Neuronal stem cell (in vitro differentiated cells): ENCODE data around the gene COX10.

Experiments
- DNase-seq: peaks from one replicate; pipeline ENCODE4 v3.0.0-alpha.2; 2013; ENCODE audit warnings: low spot score
- H2AFZ ChIP-seq: one replicate; pipeline ENCODE4 v1.6.1; 2013; ENCODE audit warnings: mild to moderate bottlenecking, low read length, inconsistent platforms
- H2AK5ac ChIP-seq: 2 replicates; pipeline ENCODE4 v1.6.1; 2013; ENCODE audit warnings: low read depth, mild to moderate bottlenecking, inconsistent platforms, low read length, moderate library complexity, mixed read lengths
- H2BK120ac ChIP-seq: 2 replicates; pipeline ENCODE4 v1.6.1; 2013; ENCODE audit warnings: low read depth, mild to moderate bottlenecking, inconsistent platforms, low read length, moderate library complexity, mixed read lengths
- H2BK12ac ChIP-seq: one replicate; pipeline ENCODE4 v1.6.1; 2013; ENCODE audit warnings: low read length, inconsistent platforms
- H2BK15ac ChIP-seq: 2 replicates; pipeline ENCODE4 v1.6.1; 2013; ENCODE audit warnings: mild to moderate bottlenecking, low read length, inconsistent platforms, mixed read lengths
- H2BK5ac ChIP-seq: one replicate; pipeline ENCODE4 v1.6.1; 2013; ENCODE audit warnings: inconsistent platforms, mild to moderate bottlenecking, low read length, moderate library complexity
- H3K14ac ChIP-seq: one replicate; pipeline ENCODE4 v1.6.1; 2013; ENCODE audit warnings: low read length, inconsistent platforms
- H3K18ac ChIP-seq: 2 replicates; pipeline ENCODE4 v1.6.1; 2013; ENCODE audit warnings: low read length, inconsistent platforms
- H3K23ac ChIP-seq: 2 replicates; pipeline ENCODE4 v1.6.1; 2013; ENCODE audit warnings: low read depth, mild to moderate bottlenecking, mixed read lengths, low read length, inconsistent platforms; ENCODE audit not compliant: poor library complexity
- H3K27ac ChIP-seq: replicated peaks from 3 replicates; pipeline ENCODE4 v1.5.1; 2013; ENCODE audit warnings: low read length, inconsistent platforms
- H3K27me3 ChIP-seq, 3 experiments: 2 replicates each; pipeline ENCODE4 v1.6.1; 2013; ENCODE audit warnings: low read length in 3 of 3, mild to moderate bottlenecking in 2 of 3, inconsistent platforms in 1 of 3, low read depth in 1 of 3, mixed read lengths in 1 of 3, moderate library complexity in 1 of 3; ENCODE audit not compliant: control insufficient read depth in 3 of 3, insufficient read depth in 3 of 3
- H3K36me3 ChIP-seq, 2 donors: replicated peaks in 1 of 2; 2 replicates each; pipeline ENCODE4 v1.6.1; 2013; ENCODE audit warnings: low read length in 2 of 2; ENCODE audit not compliant: control insufficient read depth in 2 of 2, insufficient read depth in 2 of 2
- H3K4ac ChIP-seq: 2 replicates; pipeline ENCODE4 v1.6.1; 2013; ENCODE audit warnings: inconsistent platforms, mild to moderate bottlenecking, low read length, moderate library complexity
- H3K4me1 ChIP-seq, 2 donors: 1 replicate in 1 of 2; 2 replicates in 1 of 2; pipeline ENCODE4 v1.6.1; 2013; ENCODE audit warnings: low read length in 2 of 2, low read depth in 1 of 2; ENCODE audit not compliant: control insufficient read depth in 2 of 2, insufficient read depth in 1 of 2
- H3K4me2 ChIP-seq: one replicate; pipeline ENCODE4 v1.6.1; 2013; ENCODE audit warnings: mild to moderate bottlenecking, low read length, inconsistent platforms; ENCODE audit not compliant: insufficient read depth, poor library complexity, severe bottlenecking
- H3K4me3 ChIP-seq, 2 donors: 2 replicates each; pipeline ENCODE4 v1.5.1; 2013; ENCODE audit warnings: low read length in 2 of 2, mild to moderate bottlenecking in 2 of 2, inconsistent platforms in 1 of 2, moderate library complexity in 1 of 2
- H3K79me1 ChIP-seq: one replicate; pipeline ENCODE4 v1.6.1; 2013; ENCODE audit warnings: low read depth, mild to moderate bottlenecking, inconsistent platforms, low read length, moderate library complexity
- H3K9ac ChIP-seq: one replicate; pipeline ENCODE4 v1.6.1; 2013; ENCODE audit warnings: mild to moderate bottlenecking, low read depth, low read length, inconsistent platforms; ENCODE audit not compliant: poor library complexity
- H3K9me3 ChIP-seq, 2 donors: replicated peaks in 1 of 2; 2 replicates each; pipeline versions ENCODE3 to v1.6.1; 2013; ENCODE audit warnings: low read length in 2 of 2, mild to moderate bottlenecking in 2 of 2, inconsistent platforms in 1 of 2, low read depth in 1 of 2, mixed read lengths in 1 of 2, moderate library complexity in 1 of 2; ENCODE audit not compliant: control insufficient read depth in 2 of 2, insufficient read depth in 1 of 2
- H4K8ac ChIP-seq: one replicate; pipeline ENCODE4 v1.6.1; 2013; ENCODE audit warnings: low read depth, mild to moderate bottlenecking, inconsistent platforms, low read length, moderate library complexity
- H4K91ac ChIP-seq: one replicate; pipeline ENCODE4 v1.6.1; 2013; ENCODE audit warnings: low read length, low read depth, mild to moderate bottlenecking, inconsistent platforms; ENCODE audit not compliant: poor library complexity
- WGBS, 2 donors: extraction: QIAGEN DNeasy Blood & Tissue Kit; methylation state at CpG; one replicate each; pipeline ENCODE4 v1.1.7; 2013; ENCODE audit warnings: missing lambda C conversion rate in 2 of 2, mixed read lengths in 1 of 2; ENCODE audit not compliant: insufficient read length in 2 of 2, insufficient replicate concordance in 1 of 2; ENCODE audit errors: extremely low coverage in 2 of 2; 5-methylcytosine and 5-hydroxymethylcytosine counted together

The COX10 gene

GRCh38 chr17:14207791-14208190 is 138.5 kb downstream of the COX10 start:
- Histone ChIP-seq H2BK5ac (no peak overlapping the region), H4K91ac (no peak overlapping the region), H3K79me1 (no peaks in the 10 kb centered on the region), H3K9ac (no peak overlapping the region), H2AK5ac (no peak overlapping the region), H3K4me1 (no peaks in the 10 kb centered on the region), H3K18ac (no peak overlapping the region), H2BK120ac (no peak overlapping the region), H2BK12ac (no peak overlapping the region), H3K14ac (no peak overlapping the region), H3K36me3 (peaks cover 6 to 28% of the 10 kb centered on the region in 2 donors), H3K9me3 (peaks cover 7 to 8% of the 10 kb centered on the region in 2 donors), H3K27me3 (no peaks in the 10 kb centered on the region), H3K4me2 (no peak overlapping the region), H3K4ac (no peak overlapping the region), H3K27ac (no peak overlapping the region), H2BK15ac (no peak overlapping the region), H3K4me3 (no peak overlapping the region), H4K8ac (no peak overlapping the region), H2AFZ (no peak overlapping the region), H3K23ac (no peak overlapping the region)
- DNase-seq = no peak
- no CpG with 5 or more reads among the region's 5 CpGs for WGBS, 2 donors

DNA sequence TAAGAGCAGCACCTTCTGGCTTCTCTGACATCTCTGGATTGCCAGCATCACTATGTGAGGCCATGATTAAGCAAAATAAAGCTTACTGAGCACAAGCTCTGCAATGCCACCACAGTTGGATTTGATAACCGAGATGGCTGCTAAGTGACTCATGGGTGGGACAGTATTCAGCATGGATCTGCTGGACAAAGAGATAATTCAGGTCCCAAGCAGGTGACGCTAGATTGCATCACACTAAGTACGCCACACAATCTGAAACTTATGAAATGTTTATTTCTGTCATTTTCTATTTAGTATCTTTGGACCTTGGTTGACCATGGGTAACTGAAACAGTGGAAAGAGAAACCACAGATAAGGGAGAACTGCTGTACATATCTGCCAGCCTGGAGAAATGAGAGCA is 139.9 kb downstream of the COX10 start:
- H2BK12ac ChIP-seq = no peak overlapping the region
- H2BK5ac ChIP-seq = no peak overlapping the region
- H2BK15ac ChIP-seq = no peak overlapping the region
- WGBS, 2 donors = no CpG with 5 or more reads among the region's 3 CpGs
- H2AK5ac ChIP-seq = no peak overlapping the region
- no peak overlapping the region for H3K14ac ChIP-seq
- H3K23ac ChIP-seq = no peak overlapping the region
- no peak overlapping the region for H2AFZ ChIP-seq
- no peaks in the 10 kb centered on the region for H3K79me1 ChIP-seq
- H3K27me3 ChIP-seq = no peaks in the 10 kb centered on the region
- DNase-seq = no peak
- no peak overlapping the region for H3K9ac ChIP-seq
- peaks cover 6 to 25% of the 10 kb centered on the region in 2 donors for H3K36me3 ChIP-seq
- no peak overlapping the region for H3K4ac ChIP-seq
- H4K91ac ChIP-seq = no peak overlapping the region
- no peak overlapping the region for H2BK120ac ChIP-seq
- H4K8ac ChIP-seq = no peak overlapping the region
- no peak overlapping the region for H3K4me2 ChIP-seq
- H3K18ac ChIP-seq = no peak overlapping the region
- no peak overlapping the region for H3K27ac ChIP-seq
- H3K4me1 ChIP-seq = no peaks in the 10 kb centered on the region
- peaks cover 7 to 8% of the 10 kb centered on the region in 2 donors for H3K9me3 ChIP-seq
- no peak overlapping the region for H3K4me3 ChIP-seq

DNA sequence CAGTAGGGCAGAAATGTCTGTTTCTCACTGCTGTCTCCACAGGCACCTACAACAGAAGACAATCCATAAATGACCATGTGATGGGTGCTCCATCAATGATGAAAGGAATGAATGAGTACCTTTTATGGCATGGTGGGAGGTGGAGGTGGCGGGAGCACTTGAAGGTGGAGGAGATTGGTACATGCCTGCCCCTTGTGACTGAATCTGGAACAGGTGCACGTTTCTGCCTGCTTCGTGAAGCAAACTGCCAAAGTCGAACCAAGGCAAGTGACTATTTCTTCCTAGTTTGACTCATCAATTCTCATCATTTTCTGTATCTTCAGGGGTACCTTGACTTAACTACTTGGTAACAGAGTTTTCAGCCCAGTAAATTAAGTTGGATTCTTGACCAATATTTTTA is 141.9 kb downstream of the COX10 start:
- Histone ChIP-seq H3K4me3 (no peak overlapping the region), H2BK12ac (no peak overlapping the region), H3K36me3 (peaks cover 6 to 25% of the 10 kb centered on the region in 2 donors), H4K91ac (no peak overlapping the region), H2AFZ (no peak overlapping the region), H2BK15ac (no peak overlapping the region), H3K4ac (no peak overlapping the region), H3K4me2 (no peak overlapping the region), H3K9me3 (peaks cover 7 to 8% of the 10 kb centered on the region in 2 donors), H3K27me3 (no peaks in the 10 kb centered on the region), H2AK5ac (no peak overlapping the region), H3K9ac (no peak overlapping the region), H3K4me1 (no peaks in the 10 kb centered on the region), H2BK120ac (no peak overlapping the region), H2BK5ac (no peak overlapping the region), H3K18ac (no peak overlapping the region), H3K14ac (no peak overlapping the region), H4K8ac (no peak overlapping the region), H3K79me1 (no peaks in the 10 kb centered on the region), H3K27ac (no peak overlapping the region), H3K23ac (no peak overlapping the region)
- no CpG with 5 or more reads among the region's 4 CpGs for WGBS, 2 donors
- no peak for DNase-seq

DNA sequence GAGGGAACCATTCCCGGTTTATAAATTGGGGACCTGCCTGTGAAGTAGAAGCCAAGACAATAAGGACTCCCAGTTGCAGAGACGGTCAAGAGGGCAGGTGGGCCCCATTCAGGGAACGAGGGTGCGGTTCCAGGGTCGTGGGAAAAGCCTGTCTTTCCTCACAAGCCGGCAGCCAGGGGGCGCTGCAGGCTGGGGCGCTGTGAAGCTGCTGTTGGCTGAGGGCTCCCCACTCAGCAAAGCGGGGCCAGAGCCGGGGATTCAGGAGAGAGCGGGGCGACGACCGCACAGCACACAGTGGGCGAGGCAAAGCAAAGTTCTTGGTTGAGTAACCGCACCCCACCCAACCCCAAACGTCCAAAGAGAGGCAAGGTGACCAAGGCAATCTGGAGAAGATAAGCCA is 142.5 kb downstream of the COX10 start:
- no peak overlapping the region for H2BK12ac ChIP-seq
- no peak overlapping the region for H3K4me2 ChIP-seq
- DNase-seq = no peak

More for the DNA sequence above, 142.5 kb downstream of the COX10 start:
- no peak overlapping the region for H3K18ac ChIP-seq
- no peak overlapping the region for H3K4ac ChIP-seq
- H3K36me3 ChIP-seq = peaks cover 5 to 24% of the 10 kb centered on the region in 2 donors
- H3K27ac ChIP-seq = no peak overlapping the region
- H3K9ac ChIP-seq = no peak overlapping the region
- no peak overlapping the region for H2BK15ac ChIP-seq
- H2BK120ac ChIP-seq = no peak overlapping the region
- H3K14ac ChIP-seq = no peak overlapping the region
- H4K91ac ChIP-seq = no peak overlapping the region
- WGBS, 2 donors = no CpG with 5 or more reads among the region's 17 CpGs
- H2BK5ac ChIP-seq = no peak overlapping the region
- no peaks in the 10 kb centered on the region for H3K27me3 ChIP-seq
- no peak overlapping the region for H2AK5ac ChIP-seq
- H3K9me3 ChIP-seq = peaks cover 7 to 8% of the 10 kb centered on the region in 2 donors
- H3K79me1 ChIP-seq = no peaks in the 10 kb centered on the region
- H4K8ac ChIP-seq = no peak overlapping the region
- no peaks in the 10 kb centered on the region for H3K4me1 ChIP-seq
- no peak overlapping the region for H3K23ac ChIP-seq
- H2AFZ ChIP-seq = no peak overlapping the region
- H3K4me3 ChIP-seq = no peak overlapping the region
